Fibroblast of skin of left quadriceps (primary cell): ENCODE results near the gene TMEM175.
"Not testable (repeated sequence)": the region's sequence is repeated elsewhere in the genome, so short reads cannot be mapped to it uniquely, and the experiment has no call there.

ENCODE experiments used
- DNase-seq, 2 experiments: peaks; one replicate each; pipeline ENCODE4 v3.0.0-alpha.2; 2013; ENCODE audit warnings: low read depth in 2 of 2

Gene TMEM175

GRCh38 chr4:917466-917865 is 14.8 kb upstream of the TMEM175 start:
- no peak for DNase-seq

GRCh38 chr4:917992-918391 is 14.3 kb upstream of the TMEM175 start:
- DNase-seq: no peak

GRCh38 chr4:918591-918990 is 13.7 kb upstream of the TMEM175 start:
- DNase-seq: not testable (repeated sequence)

- DNase-seq: not testable (repeated sequence)
Measured at GRCh38 chr4:919004-919680, 13.1 kb upstream of the TMEM175 start.

GRCh38 chr4:921830-922331 is 10.4 kb upstream of the TMEM175 start:
- DNase-seq: no peak

GRCh38 chr4:924107-925096 is 7.9 kb upstream of the TMEM175 start:
- DNase-seq: peak in 1 of 2 experiments; percentile 12

- no peak for DNase-seq
Measured at GRCh38 chr4:925171-925570, 7.1 kb upstream of the TMEM175 start.

- DNase-seq: no peak
Measured at GRCh38 chr4:925771-926500, 6.3 kb upstream of the TMEM175 start.

GRCh38 chr4:926538-926937 is 5.7 kb upstream of the TMEM175 start:
- DNase-seq: no peak

GRCh38 chr4:927566-927965 is 4.7 kb upstream of the TMEM175 start:
- DNase-seq: not testable (repeated sequence)

GRCh38 chr4:929096-929765 is 3.0 kb upstream of the TMEM175 start:
- DNase-seq: no peak

GRCh38 chr4:930028-930551 is 2.2 kb upstream of the TMEM175 start:
- DNase-seq: no peak

- no peak for DNase-seq
Measured at GRCh38 chr4:930827-931193, 1.4 kb upstream of the TMEM175 start.

- DNase-seq: no peak
Measured at GRCh38 chr4:931194-931959, 883 bp upstream of the TMEM175 start.

GRCh38 chr4:932713-933070 is 432 bp downstream of the TMEM175 start:
- DNase-seq: no peak

GRCh38 chr4:939508-939907 is 7.2 kb downstream of the TMEM175 start:
- DNase-seq: not testable (repeated sequence)

- DNase-seq: no peak
Measured at GRCh38 chr4:945274-946102, 13.2 kb downstream of the TMEM175 start.

GRCh38 chr4:946103-946450 is 13.8 kb downstream of the TMEM175 start:
- no peak for DNase-seq

GRCh38 chr4:946517-947471 is 14.5 kb downstream of the TMEM175 start:
- no peak for DNase-seq
